ENCODE measurements around the gene VASH2. TPM values are rescaled to one million over a fixed set of nuclear protein-coding genes. Genes with fewer than 3 reads are reported as not detected.

VASH2 gene
- total RNA-seq, 1 donor from 2014 or later: 0.84 TPM

- peaks cover 4% of the 10 kb centered on the region for H3K27me3 Mint-ChIP-seq
- H3K4me3 Mint-ChIP-seq: no peak overlapping the region
- no peaks in the 10 kb centered on the region for H3K36me3 Mint-ChIP-seq (ENCODE audit: low read depth)
- H3K9me3 Mint-ChIP-seq: no peaks in the 10 kb centered on the region
- no peak for DNase-seq
- no peaks in the 10 kb centered on the region for H3K4me1 Mint-ChIP-seq
- intact Hi-C loops (cut with micrococcal nuclease): no loop called here
- no peak overlapping the region for H3K27ac Mint-ChIP-seq
Measured at GRCh38 chr1:212973899-212974298, 23.6 kb downstream of the VASH2 start.

GRCh38 chr1:212974711-212975110 is 24.4 kb downstream of the VASH2 start:
- intact Hi-C loops (cut with micrococcal nuclease): no loop called here
- Mint-ChIP-seq H3K9me3 (no peaks in the 10 kb centered on the region), H3K36me3 (ENCODE audit: low read depth) (no peaks in the 10 kb centered on the region), H3K27ac (no peak overlapping the region), H3K4me3 (no peak overlapping the region), H3K4me1 (peaks cover 6% of the 10 kb centered on the region), H3K27me3 (peaks cover 2% of the 10 kb centered on the region)
- DNase-seq: no peak

GRCh38 chr1:212975111-212975918 is 25.0 kb downstream of the VASH2 start:
- H3K9me3 Mint-ChIP-seq: no peaks in the 10 kb centered on the region
- no peak overlapping the region for H3K27ac Mint-ChIP-seq
- no peak overlapping the region for H3K4me3 Mint-ChIP-seq
- peaks cover 2% of the 10 kb centered on the region for H3K27me3 Mint-ChIP-seq
- no peaks in the 10 kb centered on the region for H3K36me3 Mint-ChIP-seq (ENCODE audit: low read depth)
- DNase-seq: no peak
- H3K4me1 Mint-ChIP-seq: peaks cover 7% of the 10 kb centered on the region
- intact Hi-C loops (cut with micrococcal nuclease): no loop called here

- no peaks in the 10 kb centered on the region for H3K9me3 Mint-ChIP-seq
- no peak for DNase-seq
- H3K27me3 Mint-ChIP-seq: peaks cover 2% of the 10 kb centered on the region
- H3K4me3 Mint-ChIP-seq: no peak overlapping the region
- H3K36me3 Mint-ChIP-seq (ENCODE audit: low read depth): no peaks in the 10 kb centered on the region
- intact Hi-C loops (cut with micrococcal nuclease): no loop called here
- no peak overlapping the region for H3K27ac Mint-ChIP-seq
- peaks cover 9% of the 10 kb centered on the region for H3K4me1 Mint-ChIP-seq
Measured at GRCh38 chr1:212976586-212976985, 26.2 kb downstream of the VASH2 start.

GRCh38 chr1:212977781-212978645 is 27.7 kb downstream of the VASH2 start:
- no peaks in the 10 kb centered on the region for H3K9me3 Mint-ChIP-seq
- H3K27ac Mint-ChIP-seq: no peak overlapping the region
- intact Hi-C loops (cut with micrococcal nuclease): no loop called here
- peaks cover 2% of the 10 kb centered on the region for H3K27me3 Mint-ChIP-seq
- DNase-seq: no peak
- peaks cover 13% of the 10 kb centered on the region for H3K4me1 Mint-ChIP-seq
- no peaks in the 10 kb centered on the region for H3K36me3 Mint-ChIP-seq (ENCODE audit: low read depth)
- H3K4me3 Mint-ChIP-seq: no peak overlapping the region

- H3K27me3 Mint-ChIP-seq: peaks cover 2% of the 10 kb centered on the region
- no peak overlapping the region for H3K27ac Mint-ChIP-seq
- H3K9me3 Mint-ChIP-seq: no peaks in the 10 kb centered on the region
- DNase-seq: no peak
- H3K4me1 Mint-ChIP-seq: peaks cover 13% of the 10 kb centered on the region
- H3K4me3 Mint-ChIP-seq: no peak overlapping the region
- no peaks in the 10 kb centered on the region for H3K36me3 Mint-ChIP-seq (ENCODE audit: low read depth)
- intact Hi-C loops (cut with micrococcal nuclease): no loop called here
Measured at GRCh38 chr1:212979340-212980122, 29.2 kb downstream of the VASH2 start.

GRCh38 chr1:212980123-212980785 is 29.9 kb downstream of the VASH2 start:
- peaks cover 13% of the 10 kb centered on the region for H3K4me1 Mint-ChIP-seq
- H3K36me3 Mint-ChIP-seq (ENCODE audit: low read depth): no peaks in the 10 kb centered on the region
- DNase-seq: no peak
- no peaks in the 10 kb centered on the region for H3K9me3 Mint-ChIP-seq
- intact Hi-C loops (cut with micrococcal nuclease): no loop called here
- no peak overlapping the region for H3K27ac Mint-ChIP-seq
- peaks cover 2% of the 10 kb centered on the region for H3K27me3 Mint-ChIP-seq
- no peak overlapping the region for H3K4me3 Mint-ChIP-seq

GRCh38 chr1:212981025-212981495 is 30.7 kb downstream of the VASH2 start:
- H3K4me1 Mint-ChIP-seq: peaks cover 13% of the 10 kb centered on the region
- no peaks in the 10 kb centered on the region for H3K36me3 Mint-ChIP-seq (ENCODE audit: low read depth)
- intact Hi-C loops (cut with micrococcal nuclease): no loop called here
- DNase-seq: no peak
- H3K27ac Mint-ChIP-seq: no peak overlapping the region
- H3K4me3 Mint-ChIP-seq: no peak overlapping the region
- H3K9me3 Mint-ChIP-seq: no peaks in the 10 kb centered on the region
- H3K27me3 Mint-ChIP-seq: peaks cover 2% of the 10 kb centered on the region

GRCh38 chr1:212981571-212982328 is 31.4 kb downstream of the VASH2 start:
- intact Hi-C loops (cut with micrococcal nuclease): no loop called here
- peaks cover 13% of the 10 kb centered on the region for H3K4me1 Mint-ChIP-seq
- no peak overlapping the region for H3K4me3 Mint-ChIP-seq
- no peak overlapping the region for H3K27ac Mint-ChIP-seq
- H3K36me3 Mint-ChIP-seq (ENCODE audit: low read depth): no peaks in the 10 kb centered on the region
- DNase-seq: no peak
- H3K9me3 Mint-ChIP-seq: no peaks in the 10 kb centered on the region
- no peaks in the 10 kb centered on the region for H3K27me3 Mint-ChIP-seq

GRCh38 chr1:212982430-212983152 is 32.2 kb downstream of the VASH2 start:
- no peaks in the 10 kb centered on the region for H3K27me3 Mint-ChIP-seq
- H3K27ac Mint-ChIP-seq: no peak overlapping the region
- H3K4me1 Mint-ChIP-seq: peaks cover 13% of the 10 kb centered on the region
- H3K4me3 Mint-ChIP-seq: no peak overlapping the region
- no peaks in the 10 kb centered on the region for H3K9me3 Mint-ChIP-seq
- no peak for DNase-seq
- intact Hi-C loops (cut with micrococcal nuclease): no loop called here
- no peaks in the 10 kb centered on the region for H3K36me3 Mint-ChIP-seq (ENCODE audit: low read depth)

- Mint-ChIP-seq H3K9me3 (no peaks in the 10 kb centered on the region), H3K4me3 (no peak overlapping the region), H3K27ac (no peak overlapping the region), H3K27me3 (no peaks in the 10 kb centered on the region), H3K36me3 (ENCODE audit: low read depth) (no peaks in the 10 kb centered on the region), H3K4me1 (peaks cover 13% of the 10 kb centered on the region)
- no peak for DNase-seq
- intact Hi-C loops (cut with micrococcal nuclease): no loop called here
Measured at GRCh38 chr1:212983482-212983881, 33.1 kb downstream of the VASH2 start.

- no peak overlapping the region for H3K27ac Mint-ChIP-seq
- DNase-seq: no peak
- H3K36me3 Mint-ChIP-seq (ENCODE audit: low read depth): no peaks in the 10 kb centered on the region
- intact Hi-C loops (cut with micrococcal nuclease): no loop called here
- H3K27me3 Mint-ChIP-seq: no peaks in the 10 kb centered on the region
- H3K9me3 Mint-ChIP-seq: no peaks in the 10 kb centered on the region
- H3K4me1 Mint-ChIP-seq: peaks cover 7% of the 10 kb centered on the region
- no peak overlapping the region for H3K4me3 Mint-ChIP-seq
Measured at GRCh38 chr1:212984522-212985291, 34.4 kb downstream of the VASH2 start.

Measured in activated CD4-positive, alpha-beta T cell treated with anti-CD3 and anti-CD28 coated beads, Interleukin-2, amount 10 ng/mL, durations not matched to agents 24 days and 14 days (primary cell).